GM12864 (cell line): ENCODE measurements around the gene ROPN1.

ENCODE experiments used
- DNase-seq: peaks from one replicate; pipeline ENCODE4 v3.0.0-alpha.2; 2011; ENCODE audit warnings: low read depth
- H3K4me3 ChIP-seq: 2 replicates; pipeline ENCODE4 v1.5.1; 2011; ENCODE audit warnings: mild to moderate bottlenecking, low read depth, low read length, control low read depth
- CTCF ChIP-seq: IDR thresholded peaks from 2 replicates; pipeline ENCODE4 v1.5.1; 2011; ENCODE audit warnings: low read depth, mild to moderate bottlenecking, moderate library complexity, low read length, control low read depth, inconsistent platforms; ENCODE audit errors: missing control alignments

ROPN1 gene

GRCh38 chr3:123948449-123948848 lies 43.5 kb downstream of the ROPN1 start:
- no peak for DNase-seq
- TF ChIP-seq CTCF: no peak
- no peak overlapping the region for H3K4me3 ChIP-seq

- no peak overlapping the region for H3K4me3 ChIP-seq
- no peak for DNase-seq
- TF ChIP-seq CTCF: no peak
Observed at GRCh38 chr3:123947482-123947881, 44.4 kb downstream of the ROPN1 start.

DNA sequence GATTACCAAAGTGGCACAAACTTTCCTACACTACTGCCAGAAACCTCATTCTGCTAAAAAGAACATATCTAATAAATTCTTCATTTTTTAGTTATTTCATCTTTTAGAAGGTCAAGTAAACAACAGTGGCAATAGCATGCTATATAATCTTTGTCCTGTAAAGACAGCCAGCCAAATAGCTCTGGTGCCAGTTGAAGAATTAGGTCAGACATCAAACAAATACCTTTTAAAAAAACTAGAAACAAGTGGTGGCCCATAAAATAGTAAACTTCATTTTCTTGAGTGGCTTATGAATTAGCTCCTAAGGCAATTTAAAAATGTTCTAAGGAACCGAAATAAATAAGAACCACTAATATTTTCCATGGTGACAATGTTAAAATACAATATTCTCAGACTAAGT lies 50.4 kb downstream of the ROPN1 start:
- H3K4me3 ChIP-seq: no peak overlapping the region
- TF ChIP-seq CTCF: no peak
- DNase-seq: no peak

- no peak overlapping the region for H3K4me3 ChIP-seq
- no peak for DNase-seq
- TF ChIP-seq CTCF: no peak
Observed at GRCh38 chr3:123941121-123941520, 50.8 kb downstream of the ROPN1 start.

- no peak overlapping the region for H3K4me3 ChIP-seq
- DNase-seq: no peak
- TF ChIP-seq CTCF: no peak
Observed at GRCh38 chr3:123939706-123940105, 52.2 kb downstream of the ROPN1 start.

GRCh38 chr3:123936400-123936799 lies 55.5 kb downstream of the ROPN1 start:
- DNase-seq: no peak
- no peak for TF ChIP-seq CTCF
- H3K4me3 ChIP-seq: no peak overlapping the region

- H3K4me3 ChIP-seq: no peak overlapping the region
- no peak for TF ChIP-seq CTCF
- DNase-seq: no peak
Observed at GRCh38 chr3:123935830-123936229, 56.1 kb downstream of the ROPN1 start.
